ENCODE results near the gene ACTMAP. TPM values are rescaled to one million over a fixed set of nuclear protein-coding genes. Genes with fewer than 3 reads are reported as not detected.
A peak's percentile ranks its signal among the peaks of the same experiment; 100 is the strongest.

ACTMAP gene
- total and polyA plus RNA-seq, 11 donors, result 4.2 to 11.1 (median 8.1) TPM

- H3K4me1 ChIP-seq, result peaks cover 0 to 31% (median 13%) of the 10 kb centered on the region in 12 donors
- H3K4me3 ChIP-seq, result no peak overlapping the region
- no peak for TF ChIP-seq CTCF (IDR thresholded peaks at IDR 0.05)
- no peak for TF ChIP-seq POLR2A (IDR thresholded peaks at IDR 0.05)
- DNase-seq (no peak), ATAC-seq (no peak)
- WGBS, 4 donors, result 77 to 86% (median 82%) methylated on average over 10 of the region's 10 CpGs
- no peaks in the 10 kb centered on the region for H3K9me3 ChIP-seq
- intact Hi-C loops (cut with DNase I), result no loop called here
- H3K27ac ChIP-seq, result peak overlapping the region in 9 of 12 donors; percentile 11 to 74 (median 62)
- no peaks in the 10 kb centered on the region for H3K27me3 ChIP-seq
- peaks cover 0 to 41% (median 32%) of the 10 kb centered on the region in 9 donors for H3K36me3 ChIP-seq
Observed at GRCh38 chr19:40741527-40742390, 8.5 kb downstream of the ACTMAP start.

GRCh38 chr19:40740747-40741146 lies 9.5 kb downstream of the ACTMAP start:
- H3K9me3 ChIP-seq, result no peaks in the 10 kb centered on the region
- peak in 4 of 5 donors; percentile 45 to 78 (median 62) for DNase-seq
- peaks cover 0 to 51% (median 41%) of the 10 kb centered on the region in 9 donors for H3K36me3 ChIP-seq
- peaks cover 0 to 28% (median 13%) of the 10 kb centered on the region in 12 donors for H3K4me1 ChIP-seq
- ATAC-seq, result peak; percentile 80 to 89 (median 84)
- WGBS, 4 donors, result 43 to 64% (median 51%) methylated on average over 5 to 6 of the region's 6 CpGs
- intact Hi-C loops (cut with DNase I), result no loop called here
- peak overlapping the region in 11 of 12 donors; percentile 3 to 74 (median 60) for H3K27ac ChIP-seq
- no peaks in the 10 kb centered on the region for H3K27me3 ChIP-seq
- TF ChIP-seq CTCF (IDR thresholded peaks at IDR 0.05) (no peak), POLR2A (IDR thresholded peaks at IDR 0.05) (no peak)
- peak overlapping the region in 1 of 12 donors; percentile 4 for H3K4me3 ChIP-seq

- ATAC-seq, result peak in 2 of 4 donors; percentile 5
- Histone ChIP-seq H3K4me1 (peaks cover 0 to 25% (median 13%) of the 10 kb centered on the region in 12 donors), H3K4me3 (peak overlapping the region in 1 of 12 donors; percentile 4), H3K9me3 (no peaks in the 10 kb centered on the region), H3K27ac (peak overlapping the region in 10 of 12 donors; percentile 3 to 74 (median 58)), H3K36me3 (peaks cover 0 to 57% (median 47%) of the 10 kb centered on the region in 9 donors), H3K27me3 (no peaks in the 10 kb centered on the region)
- WGBS, 4 donors, result 78 to 89% (median 84%) methylated on average over 4 to 16 of the region's 16 CpGs
- no peak for DNase-seq
- TF ChIP-seq POLR2A (IDR thresholded peaks at IDR 0.05) (no peak), CTCF (IDR thresholded peaks at IDR 0.05) (no peak)
- intact Hi-C loops (cut with DNase I), result loop anchor here in 1 of 10 donors (5.0 kb wide), 1 partner anchor 68 kb away; no protein-coding TSS in a partner anchor
Observed at GRCh38 chr19:40739871-40740703, 10.2 kb downstream of the ACTMAP start.

Data from heart left ventricle (tissue), 16 donors.